Mucosa of stomach (tissue), 1 donor: ENCODE data around the gene KBTBD2.
"Not testable (repeated sequence)": the region's sequence is repeated elsewhere in the genome, so short reads cannot be mapped to it uniquely, and the experiment has no call there.

Experiments
- H3K27me3 ChIP-seq: one replicate; pipeline ENCODE4 v1.7.0; 2013; ENCODE audit warnings: mild to moderate bottlenecking, low read length; ENCODE audit not compliant: control insufficient read depth, insufficient read depth
- H3K36me3 ChIP-seq: one replicate; pipeline ENCODE4 v1.7.0; 2013; ENCODE audit warnings: low read length; ENCODE audit not compliant: control insufficient read depth, insufficient read depth
- H3K4me1 ChIP-seq: one replicate; pipeline ENCODE4 v1.7.0; 2013; ENCODE audit warnings: mild to moderate bottlenecking, low read length; ENCODE audit not compliant: control insufficient read depth, insufficient read depth
- H3K4me3 ChIP-seq: one replicate; pipeline ENCODE4 v1.7.0; 2013; ENCODE audit warnings: low read length
- H3K9ac ChIP-seq: one replicate; pipeline ENCODE4 v1.7.0; 2013; ENCODE audit warnings: mild to moderate bottlenecking, low read length, moderate library complexity
- H3K9me3 ChIP-seq: one replicate; pipeline ENCODE4 v1.7.0; 2013; ENCODE audit warnings: mild to moderate bottlenecking, low read length, moderate library complexity; ENCODE audit not compliant: control insufficient read depth
- donor health status: Pancreatic carcinoma.

The KBTBD2 gene

GRCh38 chr7:32869716-32870115, 21.8 kb downstream of the KBTBD2 start:
- Histone ChIP-seq H3K27me3 (no peaks in the 10 kb centered on the region), H3K36me3 (no peaks in the 10 kb centered on the region), H3K9ac (no peak overlapping the region), H3K9me3 (no peaks in the 10 kb centered on the region), H3K4me1 (peaks cover 13% of the 10 kb centered on the region), H3K4me3 (no peak overlapping the region)

GRCh38 chr7:32868116-32868515, 23.4 kb downstream of the KBTBD2 start:
- no peaks in the 10 kb centered on the region for H3K27me3 ChIP-seq
- H3K9ac ChIP-seq: no peak overlapping the region
- no peaks in the 10 kb centered on the region for H3K36me3 ChIP-seq
- no peak overlapping the region for H3K4me3 ChIP-seq
- peaks cover 13% of the 10 kb centered on the region for H3K4me1 ChIP-seq
- H3K9me3 ChIP-seq: no peaks in the 10 kb centered on the region

GRCh38 chr7:32865448-32866030, 26.0 kb downstream of the KBTBD2 start:
- Histone ChIP-seq H3K4me3 (no peak overlapping the region), H3K9me3 (no peaks in the 10 kb centered on the region), H3K27me3 (no peaks in the 10 kb centered on the region), H3K9ac (no peak overlapping the region), H3K36me3 (no peaks in the 10 kb centered on the region), H3K4me1 (no peaks in the 10 kb centered on the region)

GRCh38 chr7:32863872-32864271, 27.7 kb downstream of the KBTBD2 start:
- not testable (repeated sequence) for H3K9me3 ChIP-seq, H3K27me3 ChIP-seq, H3K4me3 ChIP-seq, H3K4me1 ChIP-seq, H3K36me3 ChIP-seq, H3K9ac ChIP-seq

GRCh38 chr7:32860090-32860489, 31.5 kb downstream of the KBTBD2 start:
- Histone ChIP-seq H3K9ac (no peak overlapping the region), H3K4me3 (no peak overlapping the region), H3K9me3 (no peaks in the 10 kb centered on the region), H3K27me3 (no peaks in the 10 kb centered on the region), H3K36me3 (no peaks in the 10 kb centered on the region), H3K4me1 (no peaks in the 10 kb centered on the region)

GRCh38 chr7:32858648-32859047, 32.9 kb downstream of the KBTBD2 start:
- Histone ChIP-seq H3K4me1 (no peaks in the 10 kb centered on the region), H3K36me3 (no peaks in the 10 kb centered on the region), H3K4me3 (no peak overlapping the region), H3K9me3 (no peaks in the 10 kb centered on the region), H3K27me3 (no peaks in the 10 kb centered on the region), H3K9ac (no peak overlapping the region)

- not testable (repeated sequence) for H3K36me3 ChIP-seq, H3K9me3 ChIP-seq, H3K4me1 ChIP-seq, H3K9ac ChIP-seq, H3K4me3 ChIP-seq, H3K27me3 ChIP-seq
Observed at GRCh38 chr7:32857063-32857462, 34.5 kb downstream of the KBTBD2 start.

- not testable (repeated sequence) for H3K4me1 ChIP-seq, H3K9me3 ChIP-seq, H3K36me3 ChIP-seq, H3K27me3 ChIP-seq, H3K4me3 ChIP-seq, H3K9ac ChIP-seq
Observed at GRCh38 chr7:32855837-32856775, 35.5 kb downstream of the KBTBD2 start.

- not testable (repeated sequence) for H3K36me3 ChIP-seq, H3K4me3 ChIP-seq, H3K9me3 ChIP-seq, H3K9ac ChIP-seq, H3K27me3 ChIP-seq, H3K4me1 ChIP-seq
Observed at GRCh38 chr7:32850654-32851053, 40.9 kb downstream of the KBTBD2 start.

- not testable (repeated sequence) for H3K4me1 ChIP-seq, H3K36me3 ChIP-seq, H3K9me3 ChIP-seq, H3K9ac ChIP-seq, H3K4me3 ChIP-seq, H3K27me3 ChIP-seq
Observed at GRCh38 chr7:32848655-32849054, 42.9 kb downstream of the KBTBD2 start.

GRCh38 chr7:32846630-32847225, 44.8 kb downstream of the KBTBD2 start:
- Histone ChIP-seq H3K27me3 (no peaks in the 10 kb centered on the region), H3K36me3 (no peaks in the 10 kb centered on the region), H3K4me1 (no peaks in the 10 kb centered on the region), H3K4me3 (no peak overlapping the region), H3K9me3 (no peaks in the 10 kb centered on the region), H3K9ac (peak overlapping the region; percentile 35)

- not testable (repeated sequence) for H3K36me3 ChIP-seq, H3K4me3 ChIP-seq, H3K4me1 ChIP-seq, H3K27me3 ChIP-seq, H3K9ac ChIP-seq, H3K9me3 ChIP-seq
Observed at GRCh38 chr7:32844748-32845147, 46.8 kb downstream of the KBTBD2 start.
